ENCODE results near the gene MYLIP. TPM values are rescaled to one million over a fixed set of nuclear protein-coding genes. Genes with fewer than 3 reads are reported as not detected.

Gene MYLIP
- total and polyA plus RNA-seq, 12 donors, result 6.9 to 22.5 (median 12.8) TPM

DNA sequence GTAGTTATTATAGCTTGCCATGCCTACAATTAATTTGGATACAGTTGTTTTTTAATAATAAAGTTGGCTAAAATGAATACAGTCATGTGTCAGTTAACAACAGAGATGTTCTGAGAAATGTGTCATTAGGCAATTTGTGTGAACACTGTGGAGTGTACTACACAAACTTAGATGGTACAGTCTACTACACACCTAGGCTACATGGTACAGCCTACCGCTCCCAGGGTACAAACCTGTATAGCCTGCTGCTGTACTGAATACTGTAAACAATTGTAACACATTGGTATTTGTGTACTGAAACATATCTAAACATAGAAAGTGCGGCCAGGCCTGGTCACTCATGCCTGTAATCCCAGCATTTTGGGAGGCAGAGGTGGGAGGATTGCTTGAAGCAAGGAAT lies 50.2 kb downstream of the MYLIP start:
- Histone ChIP-seq H3K36me3 (no peaks in the 10 kb centered on the region), H3K27ac (no peak overlapping the region), H3K4me1 (peaks cover 0 to 16% (median 0%) of the 10 kb centered on the region in 9 donors), H3K27me3 (no peaks in the 10 kb centered on the region), H3K4me3 (no peak overlapping the region), H3K9me3 (peaks cover 0 to 7% (median 0%) of the 10 kb centered on the region in 11 donors)
- DNase-seq, result no peak
- intact Hi-C loops (cut with DNase I), result no loop called here
- no peak for ATAC-seq
- WGBS, 2 donors, result 96 to 99% methylated on average over 2 of the region's 2 CpGs
- TF ChIP-seq, protein P1, sequence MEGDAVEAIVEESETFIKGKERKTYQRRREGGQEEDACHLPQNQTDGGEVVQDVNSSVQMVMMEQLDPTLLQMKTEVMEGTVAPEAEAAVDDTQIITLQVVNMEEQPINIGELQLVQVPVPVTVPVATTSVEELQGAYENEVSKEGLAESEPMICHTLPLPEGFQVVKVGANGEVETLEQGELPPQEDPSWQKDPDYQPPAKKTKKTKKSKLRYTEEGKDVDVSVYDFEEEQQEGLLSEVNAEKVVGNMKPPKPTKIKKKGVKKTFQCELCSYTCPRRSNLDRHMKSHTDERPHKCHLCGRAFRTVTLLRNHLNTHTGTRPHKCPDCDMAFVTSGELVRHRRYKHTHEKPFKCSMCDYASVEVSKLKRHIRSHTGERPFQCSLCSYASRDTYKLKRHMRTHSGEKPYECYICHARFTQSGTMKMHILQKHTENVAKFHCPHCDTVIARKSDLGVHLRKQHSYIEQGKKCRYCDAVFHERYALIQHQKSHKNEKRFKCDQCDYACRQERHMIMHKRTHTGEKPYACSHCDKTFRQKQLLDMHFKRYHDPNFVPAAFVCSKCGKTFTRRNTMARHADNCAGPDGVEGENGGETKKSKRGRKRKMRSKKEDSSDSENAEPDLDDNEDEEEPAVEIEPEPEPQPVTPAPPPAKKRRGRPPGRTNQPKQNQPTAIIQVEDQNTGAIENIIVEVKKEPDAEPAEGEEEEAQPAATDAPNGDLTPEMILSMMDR (IDR thresholded peaks at IDR 0.05), result no peak

DNA sequence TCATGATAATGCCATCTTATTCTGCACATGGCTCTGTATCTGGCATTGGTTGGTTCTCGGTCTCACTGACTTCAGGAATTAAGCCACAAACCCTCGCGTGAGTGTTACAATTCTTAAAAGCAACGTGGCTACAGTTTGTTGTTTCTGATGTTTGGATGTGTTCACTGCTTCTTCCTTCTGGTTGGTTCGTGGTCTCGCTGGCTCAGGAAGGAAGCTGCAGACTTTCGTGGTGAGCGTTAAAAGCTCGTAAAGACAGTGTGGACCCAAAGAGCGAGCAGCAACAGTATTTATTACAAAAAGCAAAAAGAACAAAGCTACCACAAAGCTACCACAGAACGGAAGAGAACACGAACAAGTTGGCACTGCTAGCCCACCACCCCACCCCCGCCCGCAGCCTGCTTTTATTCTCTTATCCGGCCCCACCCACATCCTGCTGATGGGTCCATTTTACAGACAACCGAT lies 51.1 kb downstream of the MYLIP start:
- Histone ChIP-seq H3K4me1 (peaks cover 0 to 17% (median 0%) of the 10 kb centered on the region in 9 donors), H3K36me3 (no peaks in the 10 kb centered on the region), H3K9me3 (peaks cover 0 to 7% (median 0%) of the 10 kb centered on the region in 11 donors), H3K4me3 (no peak overlapping the region), H3K27ac (no peak overlapping the region), H3K27me3 (no peaks in the 10 kb centered on the region)
- WGBS, 2 donors, result 80 to 86% methylated on average over 16 of the region's 16 CpGs
- intact Hi-C loops (cut with DNase I), result loop anchor here in 9 of 10 donors (5.0 to 10.0 kb wide), 5 partner anchors 45 to 488 kb away; partner anchors contain the start of gene MYLIP (in 2 of the 9)
- DNase-seq (no peak), ATAC-seq (no peak)
- TF ChIP-seq, protein P1 (IDR thresholded peaks at IDR 0.05), result no peak

GRCh38 chr6:16180696-16181438 lies 52.0 kb downstream of the MYLIP start:
- no peak overlapping the region for H3K27ac ChIP-seq
- H3K36me3 ChIP-seq, result no peaks in the 10 kb centered on the region
- peaks cover 0 to 7% (median 0%) of the 10 kb centered on the region in 11 donors for H3K9me3 ChIP-seq
- intact Hi-C loops (cut with DNase I), result loop anchor here in 9 of 10 donors (5.0 to 10.0 kb wide), 5 partner anchors 46 to 489 kb away; partner anchors contain the start of gene MYLIP (in 2 of the 9)
- H3K27me3 ChIP-seq, result no peaks in the 10 kb centered on the region
- H3K4me1 ChIP-seq, result peaks cover 0 to 17% (median 0%) of the 10 kb centered on the region in 9 donors
- no peak overlapping the region for H3K4me3 ChIP-seq
- WGBS, 2 donors, result 80 to 85% methylated on average over 45 of the region's 45 CpGs
- peak in 1 of 8 donors; percentile 47 for ATAC-seq
- TF ChIP-seq, protein P1 (IDR thresholded peaks at IDR 0.05), result no peak
- DNase-seq, result no peak

- TF ChIP-seq, protein P1 (IDR thresholded peaks at IDR 0.05), result no peak
- no peak overlapping the region for H3K4me3 ChIP-seq
- H3K27ac ChIP-seq, result no peak overlapping the region
- no peaks in the 10 kb centered on the region for H3K36me3 ChIP-seq
- peaks cover 0 to 17% (median 0%) of the 10 kb centered on the region in 9 donors for H3K4me1 ChIP-seq
- ATAC-seq (no peak), DNase-seq (no peak)
- no peaks in the 10 kb centered on the region for H3K27me3 ChIP-seq
- intact Hi-C loops (cut with DNase I), result loop anchor here in 9 of 10 donors (2.0 to 10.0 kb wide), 6 partner anchors 47 to 491 kb away; partner anchors contain the start of gene MYLIP (in 2 of the 9)
- 95 to 99% methylated on average over 14 of the region's 14 CpGs for WGBS, 2 donors
- H3K9me3 ChIP-seq, result peaks cover 0 to 7% (median 0%) of the 10 kb centered on the region in 11 donors
These were observed 52.8 kb downstream of the MYLIP start for GRCh38 chr6:16181439-16182297.

All from heart right ventricle (tissue), 16 donors.